SU-DHL-6 (cell line): ENCODE results near the gene CTDSPL2.
A peak's percentile ranks its signal among the peaks of the same experiment; 100 is the strongest.
"Not testable (repeated sequence)": the region's sequence is repeated elsewhere in the genome, so short reads cannot be mapped to it uniquely, and the experiment has no call there.

Experiments used
- H2AFZ ChIP-seq: fragments of 200-600 bp; sonication (generic); 2 replicates; pipeline ENCODE4 v1.6.1; 2014; ENCODE audit warnings: low read depth, mild to moderate bottlenecking, moderate library complexity, mixed read lengths, antibody characterized with exemption, low read length; ENCODE audit not compliant: severe bottlenecking
- H3F3A ChIP-seq: fragments of 200-600 bp; shearing (Covaris generic); 2 replicates; pipeline ENCODE4 v1.6.0; 2016; ENCODE audit warnings: antibody characterized with exemption, mild to moderate bottlenecking; ENCODE audit not compliant: insufficient read depth
- H3K27ac ChIP-seq: fragments of 200-600 bp; sonication (generic); 2 replicates; pipeline ENCODE4 v1.5.1; 2016; ENCODE audit warnings: low read depth, mild to moderate bottlenecking, low read length, moderate library complexity, mixed read lengths
- H3K27me3 ChIP-seq: fragments of 200-600 bp; sonication (generic), shearing (Covaris generic); 2 replicates; pipeline ENCODE4 v1.6.0; 2014; ENCODE audit warnings: mild to moderate bottlenecking, low read length
- H3K36me3 ChIP-seq: fragments of 200-600 bp; sonication (generic); 2 replicates; pipeline ENCODE4 v1.6.1; 2014; ENCODE audit warnings: mild to moderate bottlenecking, low read length, mixed read lengths
- H3K4me2 ChIP-seq: fragments of 300-600, 200-600 bp; shearing (Covaris generic), sonication (generic); 2 replicates; pipeline ENCODE4 v1.6.0; 2014; ENCODE audit warnings: low read length, low read depth, mild to moderate bottlenecking; ENCODE audit not compliant: poor library complexity, severe bottlenecking
- H3K4me3 ChIP-seq: fragments of 200-600 bp; sonication (generic); 2 replicates; pipeline ENCODE4 v1.5.1; 2014; ENCODE audit warnings: antibody characterized with exemption, low read length, mild to moderate bottlenecking, mixed read lengths; ENCODE audit not compliant: insufficient read depth, poor library complexity, severe bottlenecking
- H3K79me2 ChIP-seq: fragments of 200-600 bp; sonication (generic); 2 replicates; pipeline ENCODE4 v1.6.1; 2014; ENCODE audit warnings: mild to moderate bottlenecking, low read length, moderate library complexity; ENCODE audit not compliant: insufficient read depth
- H3K9ac ChIP-seq: fragments of 200-600 bp; sonication (generic); 2 replicates; pipeline ENCODE4 v1.7.0; 2014; ENCODE audit warnings: mild to moderate bottlenecking, low read length
- H3K9me2 ChIP-seq: fragments of 200-600 bp; sonication (generic); replicated peaks from 2 replicates; pipeline ENCODE4 v1.6.1; 2014; ENCODE audit warnings: low read length; ENCODE audit not compliant: insufficient read depth
- H3K9me3 ChIP-seq: fragments of 200-600 bp; sonication (generic); 2 replicates; pipeline ENCODE4 v1.6.1; 2014; ENCODE audit warnings: low read length, mixed read lengths; ENCODE audit not compliant: insufficient read depth
- H4K20me1 ChIP-seq: fragments of 200-600 bp; sonication (generic); 2 replicates; pipeline ENCODE4 v1.6.1; 2014; ENCODE audit warnings: low read depth, mild to moderate bottlenecking, antibody characterized with exemption, low read length, moderate library complexity, mixed read lengths
- CTCF ChIP-seq: fragments of 200-600 bp; sonication (generic); IDR thresholded peaks from one replicate; pipeline ENCODE4 v1.5.1; 2017; ENCODE audit warnings: antibody characterized with exemption, mild to moderate bottlenecking, low read length, moderate library complexity; ENCODE audit not compliant: insufficient read depth, poor library complexity, severe bottlenecking
- EZH2phosphoT487 ChIP-seq: fragments of 200-600 bp; sonication (generic), shearing (Covaris generic); conservative IDR thresholded peaks from 2 replicates; pipeline ENCODE4 v1.6.1; 2018; ENCODE audit warnings: mild to moderate bottlenecking, antibody characterized with exemption, low read length, moderate library complexity, mixed read lengths

CTDSPL2 gene

GRCh38 chr15:44537735-44538240 is 110.4 kb downstream of the CTDSPL2 start:
- H2AFZ ChIP-seq, result peak overlapping the region; percentile 93
- peaks cover 6% of the 10 kb centered on the region for H3F3A ChIP-seq
- peak overlapping the region; percentile 90 for H3K4me2 ChIP-seq
- TF ChIP-seq CTCF (no peak), EZH2phosphoT487 (no peak)
- peaks cover 23% of the 10 kb centered on the region for H3K36me3 ChIP-seq
- H3K79me2 ChIP-seq, result peaks cover 55% of the 10 kb centered on the region
- H4K20me1 ChIP-seq, result peaks cover 10% of the 10 kb centered on the region; the same call in 1 of the 2 replicates
- H3K9me2 ChIP-seq, result no peaks in the 10 kb centered on the region
- no peaks in the 10 kb centered on the region for H3K9me3 ChIP-seq
- peak overlapping the region; percentile 99 for H3K9ac ChIP-seq
- peak overlapping the region; percentile 75 for H3K27ac ChIP-seq
- peak overlapping the region; percentile 95 for H3K4me3 ChIP-seq
- H3K27me3 ChIP-seq, result no peaks in the 10 kb centered on the region

GRCh38 chr15:44541282-44541958 is 114.0 kb downstream of the CTDSPL2 start:
- Histone ChIP-seq H3K9me3 (no peaks in the 10 kb centered on the region), H3K4me2 (no peak overlapping the region)

GRCh38 chr15:44542596-44542995 is 115.2 kb downstream of the CTDSPL2 start:
- Histone ChIP-seq H3K79me2 (peaks cover 97% of the 10 kb centered on the region), H3K27ac (no peak overlapping the region), H3K4me2 (peak overlapping the region; percentile 6), H3F3A (peaks cover 7% of the 10 kb centered on the region; the same call in 1 of the 2 replicates), H3K4me3 (no peak overlapping the region), H3K9me2 (no peaks in the 10 kb centered on the region), H3K9me3 (no peaks in the 10 kb centered on the region), H2AFZ (no peak overlapping the region), H3K36me3 (peaks cover 27% of the 10 kb centered on the region), H3K9ac (no peak overlapping the region), H3K27me3 (no peaks in the 10 kb centered on the region), H4K20me1 (peaks cover 24% of the 10 kb centered on the region; the same call in 1 of the 2 replicates)
- TF ChIP-seq CTCF (no peak), EZH2phosphoT487 (no peak)

More at GRCh38 chr15:44541282-44541958, 114.0 kb downstream of the CTDSPL2 start:
- TF ChIP-seq CTCF (no peak), EZH2phosphoT487 (no peak)
- peaks cover 27% of the 10 kb centered on the region for H3K36me3 ChIP-seq
- H2AFZ ChIP-seq, result no peak overlapping the region
- no peaks in the 10 kb centered on the region for H3K9me2 ChIP-seq
- no peak overlapping the region for H3K27ac ChIP-seq
- peaks cover 7% of the 10 kb centered on the region; the same call in 1 of the 2 replicates for H3F3A ChIP-seq
- H3K79me2 ChIP-seq, result peaks cover 91% of the 10 kb centered on the region
- peaks cover 24% of the 10 kb centered on the region; the same call in 1 of the 2 replicates for H4K20me1 ChIP-seq
- H3K27me3 ChIP-seq, result no peaks in the 10 kb centered on the region
- H3K9ac ChIP-seq, result no peak overlapping the region
- H3K4me3 ChIP-seq, result no peak overlapping the region

- not testable (repeated sequence) for H3K9me3 ChIP-seq, H2AFZ ChIP-seq, H3K4me2 ChIP-seq, H3K9me2 ChIP-seq, H3K9ac ChIP-seq, H3K27ac ChIP-seq, H3K27me3 ChIP-seq, H3K4me3 ChIP-seq
- H3F3A ChIP-seq, result peaks cover 14% of the 10 kb centered on the region; the same call in 1 of the 2 replicates
- H4K20me1 ChIP-seq, result peaks cover 19% of the 10 kb centered on the region; the same call in 1 of the 2 replicates
- H3K79me2 ChIP-seq, result peaks cover 90% of the 10 kb centered on the region
- H3K36me3 ChIP-seq, result peaks cover 22% of the 10 kb centered on the region
These were observed 117.3 kb downstream of the CTDSPL2 start for GRCh38 chr15:44544745-44545144.
